ENCODE data around the gene DUSP16.

GRCh38 chr12:12524128-12524527 is 38.5 kb downstream of the DUSP16 start:
- TF ChIP-seq CTCF (IDR thresholded peaks at IDR 0.05; ENCODE audit: low read length) (no peak), EZH2phosphoT487 (IDR thresholded peaks at IDR 0.05; ENCODE audit: low read length) (no peak), EZH2 (optimal IDR thresholded peaks at IDR 0.05; ENCODE audit: low read depth, low read length) (no peak)

Measured in MM.1S (cell line).